Activated naive CD8-positive, alpha-beta T cell treated with anti-CD3 and anti-CD28 coated beads, Interleukin-2, amount 50 U/mL, for 24 hours (primary cell): ENCODE measurements around the gene SRPRB.

Experiments used
- ATAC-seq: fragments of 150-1000 bp; cut with Tn5 transposase; one replicate; pipeline ENCODE4 v1.10.0; 2021
- DNase-seq: peaks from one replicate; pipeline ENCODE4 v3.0.0; 2021
- H3K27ac Mint-ChIP-seq: one replicate; pipeline ENCODE4 v1.8.0; 2021; ENCODE audit warnings: mild to moderate bottlenecking, mixed read lengths
- H3K27me3 Mint-ChIP-seq: one replicate; pipeline ENCODE4 v1.8.0; 2021; ENCODE audit warnings: mixed read lengths
- H3K36me3 Mint-ChIP-seq: one replicate; pipeline ENCODE4 v1.8.0; 2021; ENCODE audit warnings: low read depth, mixed read lengths
- H3K4me1 Mint-ChIP-seq: one replicate; pipeline ENCODE4 v1.8.0; 2021; ENCODE audit warnings: mixed read lengths
- H3K4me3 Mint-ChIP-seq: one replicate; pipeline ENCODE4 v1.8.0; 2021; ENCODE audit warnings: mild to moderate bottlenecking, moderate library complexity, mixed read lengths
- H3K9me3 Mint-ChIP-seq: one replicate; pipeline ENCODE4 v1.8.0; 2021; ENCODE audit warnings: mixed read lengths

SRPRB gene

DNA sequence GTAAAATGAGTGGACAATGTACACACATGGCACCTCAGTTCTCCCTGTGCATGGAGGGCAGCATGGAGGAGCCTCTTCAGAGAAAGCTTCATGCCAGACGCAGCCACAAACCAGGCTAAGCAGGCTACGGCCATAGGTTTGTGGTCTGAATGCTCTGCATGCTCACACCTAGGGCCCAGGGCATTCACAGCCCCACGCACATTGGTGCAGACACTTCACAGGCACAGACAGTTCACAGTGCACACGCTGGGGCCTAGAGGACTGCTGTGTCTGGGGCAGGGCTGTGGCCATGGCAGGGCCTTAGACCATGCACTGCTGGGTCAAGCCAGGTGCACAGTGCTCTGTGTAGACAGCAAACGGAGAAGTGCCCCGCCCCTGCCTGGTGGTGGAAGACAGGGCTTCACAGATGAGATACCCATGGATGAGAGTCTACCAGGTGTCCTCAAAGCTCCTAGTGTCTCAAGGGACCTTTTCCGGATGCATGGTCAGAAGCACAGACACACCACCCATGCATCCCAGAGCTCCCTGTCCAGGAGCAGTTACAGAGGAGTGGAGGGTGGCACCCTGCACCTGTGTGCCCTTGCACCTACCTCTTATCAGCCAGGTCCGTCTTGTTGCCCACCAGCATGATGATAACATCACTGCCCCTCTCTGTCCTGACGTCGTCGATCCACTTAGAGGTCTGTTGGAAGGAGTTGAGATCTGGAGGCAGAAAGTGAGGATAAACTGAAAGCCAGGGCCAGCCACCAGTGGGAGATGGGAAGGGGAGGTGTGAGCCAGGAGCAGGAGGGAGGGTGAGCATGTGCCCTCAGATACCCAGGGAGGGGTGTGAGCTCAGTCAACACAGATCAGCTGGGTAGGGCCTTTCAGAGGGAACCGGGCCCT lies 33.5 kb downstream of the SRPRB start:
- Mint-ChIP-seq H3K27ac (no peak overlapping the region), H3K4me3 (no peak overlapping the region), H3K36me3 (no peaks in the 10 kb centered on the region), H3K27me3 (peaks cover under 1% of the 10 kb centered on the region), H3K4me1 (no peaks in the 10 kb centered on the region), H3K9me3 (no peaks in the 10 kb centered on the region)
- no peak for ATAC-seq
- DNase-seq, result no peak

DNA sequence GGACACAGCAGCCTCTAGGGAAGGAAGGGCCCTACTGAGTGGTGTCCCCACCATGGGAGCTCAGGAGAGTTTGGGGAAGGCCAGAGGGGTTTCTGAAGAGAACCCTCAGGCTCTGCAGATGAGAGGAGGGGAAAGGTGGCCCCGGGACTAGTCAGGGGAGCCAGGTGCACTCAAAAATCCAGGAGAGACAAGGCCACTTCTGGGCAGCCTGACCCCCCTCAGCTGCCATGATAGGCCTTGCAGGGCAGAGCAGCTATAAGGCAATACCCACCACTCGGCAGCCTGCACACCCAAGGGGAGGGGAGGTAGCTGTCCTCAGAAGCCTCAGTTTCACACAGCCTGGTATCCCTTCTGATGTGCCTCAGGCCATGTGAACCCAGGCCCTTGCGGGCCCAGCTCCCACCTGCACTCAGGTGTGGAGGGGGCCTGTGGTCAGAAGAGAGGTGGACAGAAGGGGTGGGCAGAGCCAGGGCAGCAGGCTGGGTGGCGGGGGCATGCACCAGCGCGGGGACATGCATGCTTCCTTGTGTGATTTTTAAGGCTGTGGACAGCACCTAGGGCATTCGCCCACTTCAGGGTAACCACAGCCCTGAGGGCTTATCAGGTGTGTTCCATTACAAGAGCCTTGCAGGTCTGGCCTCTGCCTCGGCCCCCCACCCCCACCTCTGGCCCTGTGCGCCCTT lies 34.6 kb downstream of the SRPRB start:
- ATAC-seq (no peak), DNase-seq (no peak)
- H3K36me3 Mint-ChIP-seq, result no peaks in the 10 kb centered on the region
- H3K4me1 Mint-ChIP-seq, result no peaks in the 10 kb centered on the region
- H3K27ac Mint-ChIP-seq, result no peak overlapping the region
- peaks cover 2% of the 10 kb centered on the region for H3K27me3 Mint-ChIP-seq
- H3K9me3 Mint-ChIP-seq, result no peaks in the 10 kb centered on the region
- no peak overlapping the region for H3K4me3 Mint-ChIP-seq

- Mint-ChIP-seq H3K9me3 (no peaks in the 10 kb centered on the region), H3K27me3 (peaks cover 2% of the 10 kb centered on the region), H3K36me3 (no peaks in the 10 kb centered on the region), H3K4me1 (no peaks in the 10 kb centered on the region), H3K27ac (no peak overlapping the region), H3K4me3 (no peak overlapping the region)
- DNase-seq (no peak), ATAC-seq (no peak)
These were observed 35.2 kb downstream of the SRPRB start for GRCh38 chr3:133840767-133841166.

DNA sequence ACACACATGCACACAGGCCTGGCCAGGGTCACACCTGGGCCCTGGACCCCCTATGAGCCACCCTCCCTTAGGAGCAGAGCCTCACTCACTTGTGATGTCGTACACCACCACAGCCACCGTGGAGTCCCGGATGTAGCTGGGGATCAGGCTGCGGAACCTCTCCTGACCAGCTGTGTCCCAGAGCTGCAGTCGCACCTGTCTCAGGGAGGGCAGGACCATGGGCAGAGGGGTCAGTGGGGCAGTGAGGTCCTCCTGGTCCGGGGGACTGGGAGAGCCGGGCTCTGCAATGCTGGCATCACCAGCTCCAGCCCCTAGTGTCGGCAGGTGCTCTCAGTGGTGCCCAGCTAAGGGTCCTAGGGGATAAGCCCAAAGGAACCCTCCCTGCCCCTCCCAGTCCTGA lies 35.6 kb downstream of the SRPRB start:
- no peaks in the 10 kb centered on the region for H3K36me3 Mint-ChIP-seq
- ATAC-seq (no peak), DNase-seq (no peak)
- H3K4me3 Mint-ChIP-seq, result no peak overlapping the region
- H3K27ac Mint-ChIP-seq, result no peak overlapping the region
- H3K4me1 Mint-ChIP-seq, result no peaks in the 10 kb centered on the region
- H3K27me3 Mint-ChIP-seq, result peaks cover 2% of the 10 kb centered on the region
- no peaks in the 10 kb centered on the region for H3K9me3 Mint-ChIP-seq

DNA sequence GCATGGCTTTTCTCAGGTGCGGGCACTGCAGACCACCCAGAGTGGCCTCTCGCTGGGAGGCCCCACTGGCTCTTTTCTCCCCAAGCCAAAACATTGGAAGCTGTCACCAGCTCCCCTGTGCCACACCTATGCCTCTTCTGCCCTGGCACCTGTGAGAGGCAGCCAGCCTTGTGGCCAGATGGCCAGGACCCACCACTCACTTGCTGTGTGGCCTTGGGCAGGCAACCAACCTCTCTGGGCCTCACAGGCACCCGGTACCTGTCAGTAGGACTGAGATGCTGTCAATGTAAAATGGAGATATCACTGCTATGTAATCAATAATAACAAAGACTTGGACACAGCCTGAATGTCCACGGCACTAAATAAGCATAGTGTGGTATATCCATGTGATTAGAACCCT lies 36.5 kb downstream of the SRPRB start:
- Mint-ChIP-seq H3K4me3 (no peak overlapping the region), H3K4me1 (no peaks in the 10 kb centered on the region), H3K27ac (no peak overlapping the region), H3K36me3 (no peaks in the 10 kb centered on the region), H3K9me3 (no peaks in the 10 kb centered on the region), H3K27me3 (peaks cover 2% of the 10 kb centered on the region)
- ATAC-seq, result no peak
- no peak for DNase-seq

- no peaks in the 10 kb centered on the region for H3K9me3 Mint-ChIP-seq
- no peak overlapping the region for H3K27ac Mint-ChIP-seq
- no peak for DNase-seq
- H3K4me1 Mint-ChIP-seq, result no peaks in the 10 kb centered on the region
- peaks cover 2% of the 10 kb centered on the region for H3K27me3 Mint-ChIP-seq
- H3K36me3 Mint-ChIP-seq, result no peaks in the 10 kb centered on the region
- no peak for ATAC-seq
- H3K4me3 Mint-ChIP-seq, result no peak overlapping the region
These were observed 38.0 kb downstream of the SRPRB start for GRCh38 chr3:133843634-133844033.

GRCh38 chr3:133845127-133845526 lies 39.5 kb downstream of the SRPRB start:
- ATAC-seq (no peak), DNase-seq (no peak)
- Mint-ChIP-seq H3K36me3 (no peaks in the 10 kb centered on the region), H3K4me3 (no peak overlapping the region), H3K9me3 (no peaks in the 10 kb centered on the region), H3K27ac (no peak overlapping the region), H3K4me1 (no peaks in the 10 kb centered on the region), H3K27me3 (peaks cover 2% of the 10 kb centered on the region)

- H3K27ac Mint-ChIP-seq, result no peak overlapping the region
- DNase-seq (no peak), ATAC-seq (no peak)
- no peaks in the 10 kb centered on the region for H3K27me3 Mint-ChIP-seq
- no peaks in the 10 kb centered on the region for H3K9me3 Mint-ChIP-seq
- H3K36me3 Mint-ChIP-seq, result no peaks in the 10 kb centered on the region
- no peak overlapping the region for H3K4me3 Mint-ChIP-seq
- peaks cover 6% of the 10 kb centered on the region for H3K4me1 Mint-ChIP-seq
These were observed 43.7 kb downstream of the SRPRB start for GRCh38 chr3:133849346-133849745.

DNA sequence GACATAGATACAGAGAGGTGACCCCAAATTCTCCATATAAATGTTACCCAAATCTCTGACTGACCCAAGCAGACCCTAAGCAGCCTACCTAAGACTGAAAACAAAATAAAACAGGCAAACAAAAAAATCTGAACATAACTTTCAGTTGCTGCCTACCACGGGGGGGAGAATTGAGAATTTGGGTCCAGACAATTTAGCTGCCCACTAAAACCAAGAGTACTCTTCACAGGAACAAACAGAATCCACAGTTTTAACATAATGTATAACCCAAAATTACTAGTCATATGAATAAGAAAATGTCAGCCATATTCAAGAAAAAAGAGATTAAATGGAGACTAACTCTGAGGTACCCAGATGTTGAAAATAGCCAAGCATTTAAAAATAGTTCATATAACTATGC lies 44.4 kb downstream of the SRPRB start:
- no peaks in the 10 kb centered on the region for H3K27me3 Mint-ChIP-seq
- H3K4me1 Mint-ChIP-seq, result peaks cover 6% of the 10 kb centered on the region
- no peaks in the 10 kb centered on the region for H3K36me3 Mint-ChIP-seq
- H3K9me3 Mint-ChIP-seq, result no peaks in the 10 kb centered on the region
- DNase-seq (no peak), ATAC-seq (no peak)
- H3K27ac Mint-ChIP-seq, result no peak overlapping the region
- no peak overlapping the region for H3K4me3 Mint-ChIP-seq

GRCh38 chr3:133851266-133851906 lies 45.8 kb downstream of the SRPRB start:
- H3K4me3 Mint-ChIP-seq, result no peak overlapping the region
- peaks cover 6% of the 10 kb centered on the region for H3K4me1 Mint-ChIP-seq
- no peak for DNase-seq
- peak; percentile 62 for ATAC-seq
- no peaks in the 10 kb centered on the region for H3K27me3 Mint-ChIP-seq
- H3K36me3 Mint-ChIP-seq, result no peaks in the 10 kb centered on the region
- peak overlapping the region; percentile 19 for H3K27ac Mint-ChIP-seq
- no peaks in the 10 kb centered on the region for H3K9me3 Mint-ChIP-seq

DNA sequence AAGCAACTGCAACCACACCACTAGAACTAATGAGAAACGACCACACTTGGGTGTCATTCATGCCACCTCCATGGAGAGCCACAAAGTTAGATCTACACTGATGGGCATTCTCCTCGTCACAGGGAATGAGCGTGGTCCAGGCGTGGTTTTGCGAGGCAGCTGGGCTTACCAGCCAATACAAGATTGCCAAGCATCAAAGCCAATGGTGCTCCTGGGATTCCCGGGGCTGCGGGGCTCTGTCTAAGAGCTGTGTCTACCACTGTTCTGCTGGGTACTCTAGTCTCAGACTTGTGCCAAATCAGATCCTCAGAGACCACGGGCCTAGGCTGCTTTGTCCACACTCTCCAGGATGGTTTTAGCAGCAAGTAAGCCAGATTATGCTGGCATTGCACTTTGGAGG lies 46.3 kb downstream of the SRPRB start:
- H3K9me3 Mint-ChIP-seq, result no peaks in the 10 kb centered on the region
- DNase-seq (no peak), ATAC-seq (no peak)
- no peaks in the 10 kb centered on the region for H3K36me3 Mint-ChIP-seq
- H3K27ac Mint-ChIP-seq, result no peak overlapping the region
- peaks cover 6% of the 10 kb centered on the region for H3K4me1 Mint-ChIP-seq
- no peak overlapping the region for H3K4me3 Mint-ChIP-seq
- H3K27me3 Mint-ChIP-seq, result no peaks in the 10 kb centered on the region

DNA sequence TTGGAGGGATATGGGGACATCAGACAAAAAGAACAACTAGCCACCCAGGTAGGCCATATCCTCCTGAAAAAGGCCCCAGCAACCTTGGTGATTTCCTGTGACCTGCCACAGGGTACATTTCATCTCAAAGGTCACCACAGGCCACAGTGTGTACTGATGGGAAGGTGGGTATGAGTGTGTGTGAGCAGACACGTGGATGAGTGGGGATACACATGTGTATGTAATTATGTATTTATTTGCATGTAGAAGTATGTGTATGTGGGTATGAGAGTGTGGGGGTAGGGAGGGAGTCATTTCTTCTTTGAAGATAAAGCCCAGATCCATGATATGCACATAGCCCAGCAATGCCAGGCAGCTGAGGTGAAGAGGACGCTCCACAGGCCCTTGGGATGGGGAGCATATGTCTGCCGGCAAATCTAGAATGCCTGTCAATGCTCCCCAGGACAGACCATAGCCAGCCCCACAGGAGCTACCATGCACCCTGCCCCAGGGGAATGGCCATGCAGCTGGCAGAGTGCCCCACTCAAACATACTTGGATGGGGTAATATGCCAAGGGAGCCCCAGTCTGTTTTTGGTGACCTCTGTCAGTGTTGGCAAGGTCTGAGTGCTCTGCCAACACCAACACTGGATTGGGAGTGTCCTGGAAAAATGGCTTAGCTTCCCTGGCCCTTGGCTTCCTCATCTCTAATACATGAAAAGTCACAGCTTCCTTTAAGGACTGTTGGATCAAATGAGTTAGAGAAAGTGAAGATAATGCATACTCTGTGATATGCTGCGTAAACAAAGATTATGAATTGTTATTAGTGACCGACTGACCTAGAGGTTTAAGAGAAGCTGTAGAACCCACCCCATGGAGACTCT lies 47.7 kb downstream of the SRPRB start:
- ATAC-seq, result no peak
- H3K36me3 Mint-ChIP-seq, result no peaks in the 10 kb centered on the region

DNA sequence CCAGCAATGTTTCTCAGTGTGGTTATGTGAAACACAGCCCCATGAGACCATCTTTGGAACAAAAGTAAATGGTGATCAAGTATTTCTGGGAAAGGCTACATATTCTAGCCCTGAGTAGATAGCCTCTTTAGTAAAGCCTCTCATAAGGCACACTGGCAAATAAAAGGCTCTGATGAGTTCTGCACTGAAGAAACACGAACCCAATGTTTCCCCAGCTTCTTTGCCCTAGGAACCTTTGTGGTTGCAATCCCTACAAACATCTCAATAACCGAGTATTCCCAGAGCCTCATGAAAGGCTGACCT lies 48.3 kb downstream of the SRPRB start:
- peaks cover 12% of the 10 kb centered on the region for H3K4me1 Mint-ChIP-seq
- no peaks in the 10 kb centered on the region for H3K9me3 Mint-ChIP-seq
- H3K36me3 Mint-ChIP-seq, result no peaks in the 10 kb centered on the region
- DNase-seq (no peak), ATAC-seq (no peak)
- H3K27ac Mint-ChIP-seq, result no peak overlapping the region
- H3K4me3 Mint-ChIP-seq, result no peak overlapping the region
- no peaks in the 10 kb centered on the region for H3K27me3 Mint-ChIP-seq

More for the DNA sequence above, 47.7 kb downstream of the SRPRB start:
- Mint-ChIP-seq H3K4me3 (no peak overlapping the region), H3K9me3 (no peaks in the 10 kb centered on the region), H3K27ac (no peak overlapping the region), H3K27me3 (no peaks in the 10 kb centered on the region), H3K4me1 (peaks cover 12% of the 10 kb centered on the region)
- no peak for DNase-seq

GRCh38 chr3:133854264-133855001 lies 48.8 kb downstream of the SRPRB start:
- no peak overlapping the region for H3K4me3 Mint-ChIP-seq
- H3K27ac Mint-ChIP-seq, result no peak overlapping the region
- H3K27me3 Mint-ChIP-seq, result no peaks in the 10 kb centered on the region
- DNase-seq, result no peak
- no peaks in the 10 kb centered on the region for H3K36me3 Mint-ChIP-seq
- ATAC-seq, result no peak
- H3K9me3 Mint-ChIP-seq, result no peaks in the 10 kb centered on the region
- peaks cover 12% of the 10 kb centered on the region for H3K4me1 Mint-ChIP-seq
